Body of pancreas (tissue), 4 donors: ENCODE data around the gene NAT8L.

ENCODE experiments used
- CTCF ChIP-seq, 7 experiments: fragments of 450-650 bp in 4 of 7; fragments of 200-600 bp in 3 of 7; sonication (generic) in 3 of 7; IDR thresholded peaks; one replicate each; pipeline ENCODE4 v1.5.1; 2016 to 2019; ENCODE audit warnings: antibody characterized with exemption in 7 of 7
- POLR2A ChIP-seq, 3 donors: fragments of 450-650 bp; IDR thresholded peaks; one replicate each; pipeline ENCODE4 v1.6.1; 2016; ENCODE audit warnings: antibody characterized with exemption in 3 of 3, mild to moderate bottlenecking in 2 of 3

GRCh38 chr4:2059046-2059725 lies at the start of gene NAT8L:
- TF ChIP-seq CTCF (IDR thresholded peaks at IDR 0.05) (no peak), POLR2A (IDR thresholded peaks at IDR 0.05) (no peak)
